Astrocyte of the cerebellum (primary cell): ENCODE data around the gene MSH3.

Experiments
- DNase-seq: peaks from one replicate; pipeline ENCODE4 v3.0.0-alpha.2; 2011; ENCODE audit warnings: low read depth
- H3K4me3 ChIP-seq: 2 replicates; pipeline ENCODE4 v1.5.1; 2011; ENCODE audit warnings: mild to moderate bottlenecking, low read depth, low read length, moderate library complexity
- in situ Hi-C: cut with HindIII; loops from 2 replicates; pipeline ENCODE4 v1.10.0; 2017; ENCODE audit warnings: low sequenced_read_pairs
- TF ChIP-seq, protein P1 (sequence below): IDR thresholded peaks from 2 replicates; pipeline ENCODE4 v1.5.1; 2012; ENCODE audit warnings: low read length, low read depth, moderate library complexity, mild to moderate bottlenecking; ENCODE audit errors: missing control alignments

The MSH3 gene

DNA sequence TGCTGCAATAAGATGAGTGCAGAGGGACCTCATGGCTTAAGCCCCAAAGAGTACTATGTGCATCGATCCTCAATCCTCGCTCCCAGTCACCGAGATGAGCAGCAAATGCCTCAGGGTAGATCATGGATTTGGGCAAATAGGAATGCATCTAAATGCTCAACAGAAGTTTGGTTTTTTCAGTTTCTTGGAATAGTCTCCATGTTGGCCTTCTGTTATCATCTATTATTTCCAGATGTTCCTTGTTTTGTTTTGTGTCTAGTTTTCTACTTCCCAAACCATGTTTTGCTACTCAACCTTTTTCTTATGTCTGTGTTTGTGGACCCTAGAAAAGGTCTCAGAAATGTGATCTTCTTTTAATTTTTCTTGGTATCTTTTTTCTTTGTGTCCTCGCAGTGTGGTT, 262.2 kb downstream of the MSH3 start:
- DNase-seq, result no peak
- in situ Hi-C loops, result no loop called here
- H3K4me3 ChIP-seq, result no peak overlapping the region
- TF ChIP-seq, protein P1, sequence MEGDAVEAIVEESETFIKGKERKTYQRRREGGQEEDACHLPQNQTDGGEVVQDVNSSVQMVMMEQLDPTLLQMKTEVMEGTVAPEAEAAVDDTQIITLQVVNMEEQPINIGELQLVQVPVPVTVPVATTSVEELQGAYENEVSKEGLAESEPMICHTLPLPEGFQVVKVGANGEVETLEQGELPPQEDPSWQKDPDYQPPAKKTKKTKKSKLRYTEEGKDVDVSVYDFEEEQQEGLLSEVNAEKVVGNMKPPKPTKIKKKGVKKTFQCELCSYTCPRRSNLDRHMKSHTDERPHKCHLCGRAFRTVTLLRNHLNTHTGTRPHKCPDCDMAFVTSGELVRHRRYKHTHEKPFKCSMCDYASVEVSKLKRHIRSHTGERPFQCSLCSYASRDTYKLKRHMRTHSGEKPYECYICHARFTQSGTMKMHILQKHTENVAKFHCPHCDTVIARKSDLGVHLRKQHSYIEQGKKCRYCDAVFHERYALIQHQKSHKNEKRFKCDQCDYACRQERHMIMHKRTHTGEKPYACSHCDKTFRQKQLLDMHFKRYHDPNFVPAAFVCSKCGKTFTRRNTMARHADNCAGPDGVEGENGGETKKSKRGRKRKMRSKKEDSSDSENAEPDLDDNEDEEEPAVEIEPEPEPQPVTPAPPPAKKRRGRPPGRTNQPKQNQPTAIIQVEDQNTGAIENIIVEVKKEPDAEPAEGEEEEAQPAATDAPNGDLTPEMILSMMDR, result no peak

DNA sequence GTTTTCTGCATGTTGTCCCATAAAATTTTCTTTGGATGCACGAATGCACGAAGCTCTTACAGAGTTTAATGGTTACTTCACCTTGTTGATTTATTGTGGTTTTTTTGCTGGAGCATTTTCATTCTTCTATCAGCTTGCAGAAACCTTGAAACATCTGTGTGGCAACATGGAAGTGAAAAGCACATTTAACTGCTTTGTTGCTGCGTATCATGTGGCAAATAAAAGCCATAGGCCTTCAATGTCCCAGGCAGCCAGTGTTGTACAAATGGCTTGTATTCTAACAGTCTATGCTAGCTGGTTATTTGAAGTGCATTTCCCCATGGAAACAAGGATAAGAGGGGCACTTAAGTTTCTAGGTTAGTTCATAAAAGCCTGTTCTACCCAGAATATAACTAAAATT, 263.2 kb downstream of the MSH3 start:
- in situ Hi-C loops, result no loop called here

DNA sequence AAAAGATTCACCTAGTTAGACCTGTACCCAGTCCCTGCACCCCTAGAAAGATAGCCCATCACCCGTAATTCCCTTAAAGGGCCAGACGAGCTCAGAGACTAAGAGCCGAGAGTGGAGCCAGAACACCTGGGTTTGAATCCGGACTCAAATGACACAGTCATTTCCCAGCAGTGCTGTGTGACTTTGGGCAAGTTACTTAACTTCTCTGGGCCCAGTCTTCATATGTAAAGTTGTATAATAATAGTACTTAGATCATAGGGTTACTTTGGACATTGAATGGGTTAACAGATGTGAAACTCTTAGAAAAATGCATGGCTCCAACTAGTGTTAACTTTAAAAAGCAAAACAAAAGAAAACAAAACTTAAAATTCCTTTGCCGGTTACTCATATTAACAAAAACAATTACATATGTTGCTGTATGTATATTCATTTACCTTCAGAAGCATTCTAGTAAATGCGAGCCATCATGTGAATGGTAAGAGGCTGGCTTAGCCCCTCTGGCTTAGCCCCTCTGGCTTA, 265.3 kb downstream of the MSH3 start:
- TF ChIP-seq, protein P1, result no peak

More for the DNA sequence above, 263.2 kb downstream of the MSH3 start:
- no peak overlapping the region for H3K4me3 ChIP-seq
- DNase-seq, result no peak
- TF ChIP-seq, protein P1, result no peak

DNA sequence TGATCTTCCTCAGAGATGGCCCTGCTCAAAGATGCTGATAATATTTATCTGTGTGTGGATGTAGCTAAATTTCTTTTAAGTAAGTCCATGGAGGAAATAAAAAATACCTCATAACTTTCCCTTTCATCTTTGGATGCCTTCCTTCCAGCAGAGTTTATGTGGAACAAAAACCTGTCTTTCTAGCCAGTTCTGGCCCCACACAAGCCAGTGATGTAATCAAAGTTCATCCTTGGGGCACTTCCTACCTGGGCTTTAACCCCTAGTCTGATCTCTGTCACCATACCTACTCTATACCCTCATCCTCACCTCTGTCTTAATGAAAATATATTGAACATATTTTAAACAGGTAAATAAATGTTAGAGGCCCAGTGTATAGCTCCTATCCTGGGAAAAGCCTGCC, 265.9 kb downstream of the MSH3 start:
- in situ Hi-C loops, result no loop called here
- H3K4me3 ChIP-seq, result no peak overlapping the region
- DNase-seq, result no peak
- TF ChIP-seq, protein P1, result no peak

More for the DNA sequence above, 265.3 kb downstream of the MSH3 start:
- in situ Hi-C loops, result no loop called here
- no peak overlapping the region for H3K4me3 ChIP-seq
- no peak for DNase-seq

DNA sequence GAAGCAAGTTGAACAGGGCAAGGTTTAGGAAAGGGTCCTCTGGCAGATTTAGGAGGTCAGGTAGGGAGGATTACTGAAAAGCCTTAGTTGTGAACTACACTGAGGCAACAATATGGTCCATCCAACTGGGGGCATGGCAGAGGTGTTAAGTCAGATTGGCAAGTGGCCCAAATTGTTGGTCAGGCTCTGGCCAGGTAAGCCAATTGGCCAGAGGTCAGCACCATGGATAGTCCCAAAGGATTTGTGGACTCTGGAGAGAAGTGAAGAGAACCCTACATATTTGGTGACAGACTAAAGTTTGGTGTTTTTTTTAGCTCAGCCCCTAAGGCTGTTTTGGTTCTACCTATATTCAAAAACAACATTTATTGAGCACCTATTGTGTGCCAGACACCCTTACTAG, 266.6 kb downstream of the MSH3 start:
- in situ Hi-C loops, result no loop called here
- no peak overlapping the region for H3K4me3 ChIP-seq
- no peak for DNase-seq
- TF ChIP-seq, protein P1, result no peak

DNA sequence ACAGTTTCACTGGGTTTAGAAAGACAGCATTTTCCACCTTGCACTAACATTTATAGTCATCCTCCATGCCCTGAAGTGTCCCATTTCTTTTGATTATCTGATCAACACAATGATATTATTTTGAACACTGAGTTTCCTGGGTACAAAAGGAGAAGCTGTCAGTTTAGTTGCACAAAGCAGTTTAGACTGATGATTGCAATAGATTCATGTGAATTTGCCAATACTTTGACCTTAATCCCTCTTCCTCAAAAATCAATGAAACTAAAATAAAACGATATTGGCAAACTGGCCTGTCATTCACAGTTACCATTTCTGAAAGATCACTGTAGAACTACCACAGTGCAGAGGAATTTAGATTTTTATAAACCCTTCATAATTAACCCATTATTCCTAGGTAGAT, 271.5 kb downstream of the MSH3 start:
- TF ChIP-seq, protein P1, result no peak
- no peak overlapping the region for H3K4me3 ChIP-seq
- in situ Hi-C loops, result no loop called here
- no peak for DNase-seq
